Measurements from ENCODE around the gene ZNF469.

DNA sequence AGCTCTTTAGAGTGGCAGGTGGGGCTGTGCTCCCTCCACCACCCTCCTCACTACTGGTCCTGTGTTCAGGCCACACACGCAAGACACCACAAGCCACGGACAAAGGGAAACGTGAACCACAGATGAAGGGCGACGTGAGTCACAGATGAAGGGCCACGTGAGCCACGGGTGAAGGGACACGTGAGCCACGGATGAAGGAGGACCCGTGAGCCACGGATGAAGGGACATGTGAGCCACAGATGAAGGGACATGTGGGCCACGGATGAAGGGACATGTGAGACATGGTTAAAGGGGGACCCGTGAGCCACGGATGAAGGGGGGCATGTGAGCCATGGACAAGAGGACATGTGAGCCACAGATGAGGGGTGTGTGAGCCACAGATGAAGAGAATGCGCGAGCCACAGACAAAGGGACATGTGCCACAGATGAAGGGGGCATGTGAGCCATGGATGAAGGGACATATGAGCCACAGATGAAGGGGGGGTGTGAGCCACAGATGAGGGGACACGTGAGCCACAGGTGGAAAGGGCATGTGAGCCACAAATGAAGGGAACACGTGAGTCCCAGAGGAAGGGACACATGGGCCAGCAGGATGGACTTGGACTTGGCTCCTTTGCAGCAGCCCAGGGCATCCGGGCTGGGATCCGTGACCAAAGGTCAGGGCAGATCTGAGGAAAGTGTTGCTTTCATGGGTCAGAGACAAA lies 15.6 kb downstream of the ZNF469 start:
- TF ChIP-seq TAL1 (IDR thresholded peaks at IDR 0.05): no peak
- TF ChIP-seq POLR2A (conservative IDR thresholded peaks at IDR 0.05): no peak
- no peak for TF ChIP-seq HDAC1 (IDR thresholded peaks at IDR 0.05)
- no peak for TF ChIP-seq ETV6 (IDR thresholded peaks at IDR 0.05; ENCODE audit: borderline replicate concordance in 1 of 2, low read depth in 2 of 2, low read length in 1 of 2)
- TF ChIP-seq ETV6 (CRISPR knock-in tag; IDR thresholded peaks at IDR 0.05; ENCODE audit: borderline replicate concordance): no peak
- TF ChIP-seq, protein P1, sequence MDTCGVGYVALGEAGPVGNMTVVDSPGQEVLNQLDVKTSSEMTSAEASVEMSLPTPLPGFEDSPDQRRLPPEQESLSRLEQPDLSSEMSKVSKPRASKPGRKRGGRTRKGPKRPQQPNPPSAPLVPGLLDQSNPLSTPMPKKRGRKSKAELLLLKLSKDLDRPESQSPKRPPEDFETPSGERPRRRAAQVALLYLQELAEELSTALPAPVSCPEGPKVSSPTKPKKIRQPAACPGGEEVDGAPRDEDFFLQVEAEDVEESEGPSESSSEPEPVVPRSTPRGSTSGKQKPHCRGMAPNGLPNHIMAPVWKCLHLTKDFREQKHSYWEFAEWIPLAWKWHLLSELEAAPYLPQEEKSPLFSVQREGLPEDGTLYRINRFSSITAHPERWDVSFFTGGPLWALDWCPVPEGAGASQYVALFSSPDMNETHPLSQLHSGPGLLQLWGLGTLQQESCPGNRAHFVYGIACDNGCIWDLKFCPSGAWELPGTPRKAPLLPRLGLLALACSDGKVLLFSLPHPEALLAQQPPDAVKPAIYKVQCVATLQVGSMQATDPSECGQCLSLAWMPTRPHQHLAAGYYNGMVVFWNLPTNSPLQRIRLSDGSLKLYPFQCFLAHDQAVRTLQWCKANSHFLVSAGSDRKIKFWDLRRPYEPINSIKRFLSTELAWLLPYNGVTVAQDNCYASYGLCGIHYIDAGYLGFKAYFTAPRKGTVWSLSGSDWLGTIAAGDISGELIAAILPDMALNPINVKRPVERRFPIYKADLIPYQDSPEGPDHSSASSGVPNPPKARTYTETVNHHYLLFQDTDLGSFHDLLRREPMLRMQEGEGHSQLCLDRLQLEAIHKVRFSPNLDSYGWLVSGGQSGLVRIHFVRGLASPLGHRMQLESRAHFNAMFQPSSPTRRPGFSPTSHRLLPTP (IDR thresholded peaks at IDR 0.05; ENCODE audit: borderline replicate concordance, extremely low read depth, insufficient read length): no peak
- TF ChIP-seq, protein P2, sequence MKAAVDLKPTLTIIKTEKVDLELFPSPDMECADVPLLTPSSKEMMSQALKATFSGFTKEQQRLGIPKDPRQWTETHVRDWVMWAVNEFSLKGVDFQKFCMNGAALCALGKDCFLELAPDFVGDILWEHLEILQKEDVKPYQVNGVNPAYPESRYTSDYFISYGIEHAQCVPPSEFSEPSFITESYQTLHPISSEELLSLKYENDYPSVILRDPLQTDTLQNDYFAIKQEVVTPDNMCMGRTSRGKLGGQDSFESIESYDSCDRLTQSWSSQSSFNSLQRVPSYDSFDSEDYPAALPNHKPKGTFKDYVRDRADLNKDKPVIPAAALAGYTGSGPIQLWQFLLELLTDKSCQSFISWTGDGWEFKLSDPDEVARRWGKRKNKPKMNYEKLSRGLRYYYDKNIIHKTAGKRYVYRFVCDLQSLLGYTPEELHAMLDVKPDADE (conservative IDR thresholded peaks at IDR 0.05; ENCODE audit: control insufficient read depth, low read depth, low read length): no peak
- TF ChIP-seq CBX1 (IDR thresholded peaks at IDR 0.05; ENCODE audit: low read depth): no peak

All from K562 (cell line).